Urothelium cell line (cell line): Measurements from ENCODE around the gene NPSR1.
"Not testable (repeated sequence)": the region's sequence is repeated elsewhere in the genome, so short reads cannot be mapped to it uniquely, and the experiment has no call there.

ENCODE experiments used
- DNase-seq: peaks from one replicate; pipeline ENCODE4 v3.0.0; 2011; ENCODE audit warnings: low spot score, mixed read lengths
- FAIRE-seq: peaks from 2 replicates; lab custom pipeline; 2011; peaks lifted over from hg19 to GRCh38; lab: Jason Lieb, UNC

NPSR1 gene

GRCh38 chr7:34858444-34858843 is 200.4 kb downstream of the NPSR1 start:
- FAIRE-seq, DNase-seq: not testable (repeated sequence)

DNA sequence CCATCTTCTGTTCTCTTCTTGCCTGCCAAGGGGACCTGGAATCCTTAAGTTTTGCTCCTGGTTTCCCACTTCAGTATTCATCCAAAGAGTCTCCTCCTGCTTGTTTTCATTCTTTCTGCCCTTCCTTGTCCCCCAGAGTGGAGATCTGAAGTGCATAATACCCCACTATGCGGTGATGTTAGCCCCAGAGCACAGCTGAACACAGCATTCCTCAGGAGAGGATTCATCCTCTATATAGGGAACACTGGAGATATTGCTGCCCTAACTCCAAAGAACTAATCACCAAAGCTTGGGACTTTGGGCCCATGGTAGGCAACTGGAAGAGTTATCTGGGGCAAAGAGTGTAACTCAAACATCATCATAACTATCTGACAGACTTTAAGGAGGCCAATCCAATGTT is 201.3 kb downstream of the NPSR1 start:
- peak; percentile 50 for FAIRE-seq

DNA sequence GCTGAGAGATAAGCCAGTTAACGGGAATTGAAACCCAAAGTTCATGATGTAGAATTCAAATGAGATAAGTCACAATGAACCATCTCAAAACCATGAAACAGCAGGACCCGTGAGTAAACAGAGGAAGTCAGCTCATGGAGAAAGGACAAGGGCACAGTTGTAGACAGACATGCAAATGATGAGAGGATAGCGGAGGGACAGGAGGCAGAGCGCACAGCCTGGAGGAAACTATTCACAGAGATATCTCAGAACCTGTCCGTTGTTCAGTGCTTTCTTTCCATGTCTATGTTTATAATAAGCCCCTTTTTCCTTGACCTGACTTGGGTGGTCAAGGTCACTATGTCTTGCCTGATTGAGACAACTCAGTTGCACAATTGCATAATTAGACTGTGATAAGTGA is 208.2 kb downstream of the NPSR1 start:
- not testable (repeated sequence) for FAIRE-seq, DNase-seq

More for the DNA sequence above, 201.3 kb downstream of the NPSR1 start:
- not testable (repeated sequence) for DNase-seq

DNA sequence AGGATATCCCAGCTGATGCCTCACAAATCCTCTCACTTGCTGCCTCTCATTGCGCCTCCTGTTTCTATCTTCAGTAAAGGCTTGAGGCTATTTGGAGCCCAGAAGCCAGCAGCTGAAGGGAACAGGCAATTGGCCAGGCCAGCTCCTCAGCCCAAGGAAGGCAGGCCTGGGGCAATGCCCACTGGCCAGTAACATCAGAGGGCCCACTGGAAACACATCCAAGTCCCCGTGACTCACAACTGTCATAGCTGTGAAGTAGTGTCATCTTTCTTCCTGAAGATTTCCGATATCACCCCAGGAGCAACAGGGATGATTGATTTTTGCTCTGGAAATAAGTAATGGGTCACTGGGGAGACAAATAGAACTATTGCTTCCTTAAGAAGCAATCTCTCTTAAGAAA is 209.3 kb downstream of the NPSR1 start:
- not testable (repeated sequence) for DNase-seq, FAIRE-seq

- not testable (repeated sequence) for DNase-seq, FAIRE-seq
Measured at GRCh38 chr7:34868602-34869001, 210.6 kb downstream of the NPSR1 start.

GRCh38 chr7:34869057-34869456 is 211.0 kb downstream of the NPSR1 start:
- no peak for DNase-seq

GRCh38 chr7:34870041-34870440 is 212.0 kb downstream of the NPSR1 start:
- DNase-seq = not testable (repeated sequence)
- FAIRE-seq = peak; percentile 90

More at GRCh38 chr7:34869057-34869456, 211.0 kb downstream of the NPSR1 start:
- no peak for FAIRE-seq

DNA sequence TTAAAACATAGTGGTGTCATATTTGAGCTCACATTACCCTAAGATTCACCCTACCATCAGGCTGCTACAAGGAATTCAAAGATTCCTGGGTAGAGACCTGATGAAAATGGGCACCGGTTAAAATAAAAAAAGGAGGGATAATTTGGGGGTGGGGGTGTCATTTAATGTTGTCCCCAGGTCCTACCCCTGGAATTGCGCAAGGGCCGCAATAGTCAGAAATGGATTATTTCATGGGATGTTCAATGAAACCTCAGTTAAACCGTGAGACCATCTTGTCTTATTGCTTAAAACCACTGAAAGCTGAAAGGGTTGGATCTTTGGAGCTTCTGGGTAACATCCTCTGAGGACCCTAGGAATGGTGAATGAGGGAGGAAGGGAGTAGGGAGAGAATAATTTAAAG is 216.3 kb downstream of the NPSR1 start:
- FAIRE-seq, DNase-seq: not testable (repeated sequence)

GRCh38 chr7:34875481-34875880 is 217.5 kb downstream of the NPSR1 start:
- DNase-seq (no peak), FAIRE-seq (no peak)

DNA sequence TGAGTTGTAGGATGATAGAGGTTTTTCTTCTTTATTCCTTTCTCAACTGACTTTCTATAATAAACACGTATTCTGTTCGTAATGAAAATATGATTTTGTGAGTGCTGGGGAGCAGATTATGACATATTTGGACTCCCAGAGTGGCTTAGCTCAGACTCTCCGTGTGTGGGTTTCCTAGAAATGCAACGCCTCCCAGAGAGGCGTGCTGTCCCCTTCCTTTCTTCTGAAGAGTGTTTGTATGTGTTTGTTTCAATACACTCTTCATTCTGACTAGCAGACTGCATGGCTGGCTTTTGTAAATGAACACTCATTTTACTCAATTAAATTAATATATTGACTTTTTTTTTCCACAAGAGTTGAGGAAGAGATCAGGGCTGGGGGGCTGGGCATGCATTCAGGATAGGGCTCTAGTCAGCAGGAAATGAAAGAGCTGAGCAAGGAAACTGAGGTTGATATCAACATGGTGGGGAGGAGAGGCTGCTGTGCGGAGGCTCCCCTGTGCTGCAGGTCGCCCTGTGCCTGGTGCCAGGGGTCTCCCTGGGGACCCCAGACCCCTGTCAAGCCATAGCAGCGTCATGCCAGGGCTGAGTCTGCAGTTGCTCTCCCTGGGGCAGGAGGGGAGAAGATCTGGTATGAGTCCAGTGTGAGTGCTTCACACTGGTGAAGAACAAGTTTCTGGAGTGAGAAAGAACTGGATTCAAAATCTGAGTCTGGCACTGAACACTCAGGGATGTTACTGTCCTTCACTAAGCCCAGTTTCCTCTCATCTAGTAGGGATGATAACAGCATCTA is 221.1 kb downstream of the NPSR1 start:
- DNase-seq = not testable (repeated sequence)
- FAIRE-seq = peak; percentile 78

DNA sequence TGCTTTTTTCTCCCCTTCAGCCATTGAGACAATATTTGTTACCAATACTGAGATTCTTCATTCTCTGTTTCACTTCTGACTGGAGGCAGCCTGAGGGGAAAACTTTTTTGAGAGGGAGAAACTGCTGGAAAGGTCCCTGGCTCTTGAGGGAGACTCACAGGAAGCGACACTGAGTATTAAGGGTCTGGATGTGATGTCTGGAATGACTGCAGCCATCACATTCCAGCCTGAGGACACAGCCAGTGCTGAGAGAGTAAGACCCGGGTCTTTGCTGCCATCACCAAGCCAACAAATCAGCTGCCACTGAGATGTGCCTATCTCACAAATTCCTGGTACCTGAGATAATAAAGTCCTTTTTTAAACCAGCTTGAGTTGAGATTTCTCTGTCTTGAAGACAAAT is 221.9 kb downstream of the NPSR1 start:
- DNase-seq (no peak), FAIRE-seq (no peak)

GRCh38 chr7:34883855-34884254 is 225.8 kb downstream of the NPSR1 start:
- DNase-seq, FAIRE-seq: not testable (repeated sequence)

DNA sequence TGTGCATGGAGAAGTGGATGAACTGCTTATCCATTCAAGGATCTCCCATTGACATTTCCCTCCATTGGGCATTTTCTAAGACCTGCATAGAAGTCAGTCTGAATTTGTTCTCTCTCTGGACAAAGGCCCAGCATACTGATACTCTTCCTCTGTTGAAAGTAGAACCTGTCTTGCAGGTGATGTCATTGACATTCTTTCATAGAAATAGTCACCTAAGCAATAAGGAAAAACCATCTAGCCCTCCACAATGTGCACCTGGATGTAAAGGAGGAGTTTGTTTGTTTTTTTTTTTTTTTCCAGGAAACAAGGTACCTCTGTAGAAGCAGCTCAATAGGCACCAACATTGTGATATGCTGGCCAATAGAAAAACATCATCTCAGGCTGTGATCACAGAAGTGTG is 228.8 kb downstream of the NPSR1 start:
- DNase-seq = no peak
- FAIRE-seq = no peak

DNA sequence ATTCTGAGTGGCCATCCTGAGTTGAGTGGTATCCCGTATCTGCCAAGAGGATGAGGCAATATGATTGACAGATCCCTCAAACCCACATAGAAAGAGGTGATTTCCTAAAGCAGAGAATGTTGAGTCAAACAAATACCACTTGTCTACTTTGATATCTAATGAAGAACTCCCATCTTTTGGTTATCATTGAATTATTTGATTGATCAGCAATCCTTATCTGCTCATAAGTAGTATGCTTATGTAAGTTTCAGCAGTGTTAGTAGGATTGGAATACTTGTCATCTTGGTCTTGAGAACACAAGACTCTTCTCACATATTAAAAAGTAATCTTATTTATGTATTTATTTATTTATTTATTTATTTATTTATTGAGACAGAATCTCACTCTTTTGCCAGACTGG is 231.9 kb downstream of the NPSR1 start:
- FAIRE-seq = no peak
- no peak for DNase-seq

GRCh38 chr7:34895202-34895601 is 237.2 kb downstream of the NPSR1 start:
- DNase-seq (no peak), FAIRE-seq (no peak)
